ENCODE measurements around the gene LPP.

DNA sequence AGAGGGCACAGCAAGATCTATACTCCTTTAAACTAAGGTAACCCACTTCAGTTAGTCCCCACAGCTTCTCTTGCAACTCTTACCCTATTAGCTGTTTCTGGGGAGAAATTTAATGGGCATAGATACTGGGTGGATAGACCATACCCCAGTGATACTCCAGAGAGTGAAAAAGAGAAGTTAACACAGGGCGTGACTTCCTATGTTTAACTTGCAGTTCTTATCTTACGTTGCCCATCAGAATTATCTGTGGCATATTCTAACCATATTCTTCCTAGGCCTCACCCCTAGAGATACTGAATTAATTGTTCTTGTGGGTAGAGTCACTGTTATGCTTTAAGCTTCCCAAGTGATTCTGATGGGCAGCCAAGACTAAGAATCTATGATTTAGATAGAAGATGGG, 532.4 kb downstream of the LPP start:
- no peak for TF ChIP-seq POLR2A (IDR thresholded peaks at IDR 0.05; ENCODE audit: low read depth, low read length)
- no peak for TF ChIP-seq POLR2AphosphoS5 (IDR thresholded peaks at IDR 0.05; ENCODE audit: low read depth, low read length)
- no peak for TF ChIP-seq TAF1 (IDR thresholded peaks at IDR 0.05; ENCODE audit: low read depth, low read length)
- TF ChIP-seq SPI1 (IDR thresholded peaks at IDR 0.05; ENCODE audit: low read depth, low read length) = no peak
- no peak for TF ChIP-seq PAX5 (IDR thresholded peaks at IDR 0.05; ENCODE audit: insufficient read depth, low read length, severe bottlenecking)

All from GM12891 (cell line).